H1 (cell line): ENCODE data around the gene POLR3H. TPM values are rescaled to one million over a fixed set of nuclear protein-coding genes. Genes with fewer than 3 reads are reported as not detected.

Source experiments
- JUND ChIP-seq: IDR thresholded peaks from 2 replicates; pipeline ENCODE4 v1.6.1; 2011; ENCODE audit warnings: mild to moderate bottlenecking, improper control_type of control experiment, low read length
- SP1 ChIP-seq: IDR thresholded peaks from 2 replicates; pipeline ENCODE4 v1.6.1; 2011; ENCODE audit warnings: low read depth, low read length
- TAF1 ChIP-seq: IDR thresholded peaks from 2 replicates; pipeline ENCODE4 v1.6.1; 2011; ENCODE audit warnings: mild to moderate bottlenecking, low read depth, low read length
- polyA plus RNA-seq, 7 experiments: library from polyadenylated mRNA; depleted of rRNA in 3 of 7; stranded (reverse) in 5 of 7; unstranded in 2 of 7; fragments of >200 nt in 5 of 7; fragments of 200-250 nt in 2 of 7; gene quantifications; 1 replicate in 5 of 7; 2 replicates in 1 of 7; 4 replicates in 1 of 7; pipeline versions ENCODE4 v1.2.1 to v1.2.3, GENCODE V29; 2011 to 2013; ENCODE audit warnings: missing spikeins in 2 of 7, mixed read lengths in 2 of 7
- total RNA-seq: library from RNA; stranded (reverse); fragmentation: NEBNext Ultra II Directional; extraction: Animal tissue kit (Norgen Biotek cat#: 25700); gene quantifications from 2 replicates; pipeline ENCODE4 v1.2.1, GENCODE V29; 2021

POLR3H gene
- total and polyA plus RNA-seq, 2 of the 8 experiments (the other 6 are each of a cell fraction or from before 2014, with no cell fraction given), result 29.7 to 39.2 TPM

DNA sequence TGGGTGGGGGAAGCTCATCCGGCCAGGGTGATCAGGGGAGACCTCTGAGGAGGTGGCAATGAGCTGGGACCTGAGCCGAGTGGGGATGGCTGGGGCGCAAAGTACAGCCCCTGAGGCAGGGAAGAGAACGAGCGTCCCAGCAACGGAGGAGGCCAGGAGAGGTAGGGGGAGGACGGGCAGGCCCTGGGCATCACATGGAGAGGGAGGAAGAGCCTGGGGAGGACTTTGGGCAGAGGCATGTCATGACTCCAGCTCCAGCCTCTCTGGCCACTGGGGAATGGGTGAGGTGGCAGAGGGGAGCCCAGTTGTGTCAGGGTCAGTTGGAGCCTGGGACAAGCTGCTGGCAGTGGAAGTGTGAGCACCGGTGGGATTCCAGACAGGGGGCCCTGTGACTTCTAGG, 33.8 kb upstream of the POLR3H start (continued):
- TF ChIP-seq JUND, result no peak
- TF ChIP-seq TAF1, result no peak
- TF ChIP-seq SP1, result no peak
- TF ChIP-seq, all 59 proteins: peak for 0
